ENCODE results near the gene SLC22A3. TPM values are rescaled to one million over a fixed set of nuclear protein-coding genes. Genes with fewer than 3 reads are reported as not detected.

SLC22A3 gene
- total and polyA plus RNA-seq, 2 of the 4 experiments (the other 2 are of a cell fraction) = not detected

DNA sequence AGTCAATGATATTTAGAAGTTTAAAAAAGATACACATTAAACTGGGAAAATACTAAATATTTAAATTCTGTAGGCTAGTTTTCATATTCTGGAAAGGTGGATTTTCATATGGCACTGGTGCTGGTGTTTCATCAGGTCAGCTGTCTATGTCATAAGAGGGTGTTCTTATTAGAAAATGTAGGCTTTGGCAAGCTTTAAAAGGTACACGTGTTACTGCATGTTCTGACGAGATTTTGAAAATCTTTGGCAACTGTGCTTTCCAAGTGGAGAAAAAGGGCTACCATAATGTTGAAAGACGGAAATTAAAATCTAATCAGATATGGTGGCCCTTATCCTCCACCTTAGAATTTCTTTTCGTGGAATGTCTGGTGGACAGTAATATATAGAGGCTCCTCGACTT lies 30.0 kb downstream of the SLC22A3 start:
- dilution Hi-C loops (cut with HindIII; ENCODE audit: low sequenced_read_pairs, unreplicated experiment) = no loop called here
- Histone ChIP-seq H2AK5ac (ENCODE audit: low read depth, low read length) (no peak overlapping the region), H3K9me3 (ENCODE audit: control insufficient read depth, insufficient read depth, low read length) (peaks cover 1% of the 10 kb centered on the region; the same call in 1 of the 2 replicates), H3K4me1 (ENCODE audit: control insufficient read depth, insufficient read depth, low read length) (no peaks in the 10 kb centered on the region), H3K27ac (ENCODE audit: insufficient read depth, low read length) (no peak overlapping the region), H3K4me2 (ENCODE audit: low read depth, low read length) (no peak overlapping the region), H3K9ac (ENCODE audit: low read depth, low read length) (no peak overlapping the region), H4K20me1 (ENCODE audit: insufficient read depth, low read length) (no peaks in the 10 kb centered on the region), H3K79me1 (ENCODE audit: low read depth in 1 of 2, low read length in 2 of 2) (no peaks in the 10 kb centered on the region), H3K23ac (ENCODE audit: low read depth, low read length) (no peak overlapping the region), H4K8ac (ENCODE audit: low read depth in 2 of 2, low read length in 2 of 2) (no peak overlapping the region), H2BK5ac (ENCODE audit: low read depth, low read length, poor library complexity, severe bottlenecking) (no peak overlapping the region), H2BK120ac (ENCODE audit: low read depth, low read length) (no peak overlapping the region), H3K4ac (ENCODE audit: low read depth, low read length) (no peak overlapping the region), H3K27me3 (ENCODE audit: control insufficient read depth, insufficient read depth, low read length) (no peaks in the 10 kb centered on the region), H3K18ac (ENCODE audit: low read depth, low read length) (no peak overlapping the region), H4K5ac (ENCODE audit: low read depth, low read length) (no peak overlapping the region), H3K9me1 (ENCODE audit: insufficient read depth, low read length) (no peaks in the 10 kb centered on the region), H3K4me3 (ENCODE audit: insufficient read depth, low read depth, low read length) (no peak overlapping the region), H3K14ac (replicated peaks; ENCODE audit: low read depth, low read length) (no peak overlapping the region), H2BK20ac (ENCODE audit: low read depth, low read length) (no peak overlapping the region), H2AK9ac (replicated peaks; ENCODE audit: low read depth, low read length, poor library complexity) (no peak overlapping the region), H3K36me3 (ENCODE audit: control insufficient read depth, insufficient read depth, low read length) (no peaks in the 10 kb centered on the region), H2AFZ (replicated peaks; ENCODE audit: low read length, poor library complexity) (no peak overlapping the region), H4K91ac (ENCODE audit: insufficient read depth, low read depth, low read length) (no peak overlapping the region), H2BK15ac (ENCODE audit: low read depth, low read length) (no peak overlapping the region), H3K56ac (ENCODE audit: extremely low read depth, insufficient read depth, low read length) (no peak overlapping the region)
- no peak for DNase-seq
- ChIA-PET POLR2A (ENCODE audit: unreplicated experiment) (no interaction called here), CTCF (no interaction called here)
- ATAC-seq (ENCODE audit: low read depth) = no peak
- no TSS peak for BruUV-seq (replicated peaks)
- in situ Hi-C loops (cut with MboI; ENCODE audit: low sequenced_read_pairs) = no loop called here
- no peak for TF ChIP-seq MAFK (IDR thresholded peaks at IDR 0.05; ENCODE audit: low read depth, low read length)
- no peak for TF ChIP-seq NFE2L2 (IDR thresholded peaks at IDR 0.05; ENCODE audit: low read depth, low read length)
- TF ChIP-seq, protein P1, sequence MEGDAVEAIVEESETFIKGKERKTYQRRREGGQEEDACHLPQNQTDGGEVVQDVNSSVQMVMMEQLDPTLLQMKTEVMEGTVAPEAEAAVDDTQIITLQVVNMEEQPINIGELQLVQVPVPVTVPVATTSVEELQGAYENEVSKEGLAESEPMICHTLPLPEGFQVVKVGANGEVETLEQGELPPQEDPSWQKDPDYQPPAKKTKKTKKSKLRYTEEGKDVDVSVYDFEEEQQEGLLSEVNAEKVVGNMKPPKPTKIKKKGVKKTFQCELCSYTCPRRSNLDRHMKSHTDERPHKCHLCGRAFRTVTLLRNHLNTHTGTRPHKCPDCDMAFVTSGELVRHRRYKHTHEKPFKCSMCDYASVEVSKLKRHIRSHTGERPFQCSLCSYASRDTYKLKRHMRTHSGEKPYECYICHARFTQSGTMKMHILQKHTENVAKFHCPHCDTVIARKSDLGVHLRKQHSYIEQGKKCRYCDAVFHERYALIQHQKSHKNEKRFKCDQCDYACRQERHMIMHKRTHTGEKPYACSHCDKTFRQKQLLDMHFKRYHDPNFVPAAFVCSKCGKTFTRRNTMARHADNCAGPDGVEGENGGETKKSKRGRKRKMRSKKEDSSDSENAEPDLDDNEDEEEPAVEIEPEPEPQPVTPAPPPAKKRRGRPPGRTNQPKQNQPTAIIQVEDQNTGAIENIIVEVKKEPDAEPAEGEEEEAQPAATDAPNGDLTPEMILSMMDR (conservative IDR thresholded peaks at IDR 0.05; ENCODE audit: low read depth, low read length) = no peak
- TF ChIP-seq FOS (IDR thresholded peaks at IDR 0.05; ENCODE audit: low read depth, low read length) = no peak
- TF ChIP-seq SMC3 (IDR thresholded peaks at IDR 0.05; ENCODE audit: low read depth, low read length) = no peak
- no peak for TF ChIP-seq CHD1 (IDR thresholded peaks at IDR 0.05; ENCODE audit: low read depth, low read length)
- TF ChIP-seq CEBPB (IDR thresholded peaks at IDR 0.05; ENCODE audit: low read depth, low read length) = no peak
- TF ChIP-seq, protein P2, sequence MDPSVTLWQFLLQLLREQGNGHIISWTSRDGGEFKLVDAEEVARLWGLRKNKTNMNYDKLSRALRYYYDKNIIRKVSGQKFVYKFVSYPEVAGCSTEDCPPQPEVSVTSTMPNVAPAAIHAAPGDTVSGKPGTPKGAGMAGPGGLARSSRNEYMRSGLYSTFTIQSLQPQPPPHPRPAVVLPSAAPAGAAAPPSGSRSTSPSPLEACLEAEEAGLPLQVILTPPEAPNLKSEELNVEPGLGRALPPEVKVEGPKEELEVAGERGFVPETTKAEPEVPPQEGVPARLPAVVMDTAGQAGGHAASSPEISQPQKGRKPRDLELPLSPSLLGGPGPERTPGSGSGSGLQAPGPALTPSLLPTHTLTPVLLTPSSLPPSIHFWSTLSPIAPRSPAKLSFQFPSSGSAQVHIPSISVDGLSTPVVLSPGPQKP (IDR thresholded peaks at IDR 0.05; ENCODE audit: borderline replicate concordance, low read depth, low read length) = no peak
- no peak for TF ChIP-seq MXI1 (IDR thresholded peaks at IDR 0.05; ENCODE audit: borderline replicate concordance, low read depth, low read length)
- no peak for TF ChIP-seq MAZ (IDR thresholded peaks at IDR 0.05; ENCODE audit: borderline replicate concordance, low read depth, low read length)
- TF ChIP-seq RAD21 (IDR thresholded peaks at IDR 0.05; ENCODE audit: low read length) = no peak
- no peak for TF ChIP-seq BHLHE40 (IDR thresholded peaks at IDR 0.05; ENCODE audit: low read depth, low read length)
- no peak for TF ChIP-seq USF2 (IDR thresholded peaks at IDR 0.05; ENCODE audit: low read depth, low read length)
- 60% methylated on average over 1 of the region's 5 CpGs; no CpG with 5 or more reads in 1 of the 2 experiments for WGBS, 2 experiments (ENCODE audit: extremely low coverage in 2 of 2, insufficient read length in 1 of 2)
- intact Hi-C loops (cut with micrococcal nuclease) = no loop called here
